NCI-H2196 (cell line): ENCODE data around the gene MAG.

Experiments used
- DNase-seq: peaks from one replicate; lab custom pipeline; 2025; ENCODE audit not compliant: unreplicated experiment; lab: John Stamatoyannopoulos, UW

MAG gene

GRCh38 chr19:35341565-35342225 is 49.7 kb downstream of the MAG start:
- DNase-seq, result no peak

DNA sequence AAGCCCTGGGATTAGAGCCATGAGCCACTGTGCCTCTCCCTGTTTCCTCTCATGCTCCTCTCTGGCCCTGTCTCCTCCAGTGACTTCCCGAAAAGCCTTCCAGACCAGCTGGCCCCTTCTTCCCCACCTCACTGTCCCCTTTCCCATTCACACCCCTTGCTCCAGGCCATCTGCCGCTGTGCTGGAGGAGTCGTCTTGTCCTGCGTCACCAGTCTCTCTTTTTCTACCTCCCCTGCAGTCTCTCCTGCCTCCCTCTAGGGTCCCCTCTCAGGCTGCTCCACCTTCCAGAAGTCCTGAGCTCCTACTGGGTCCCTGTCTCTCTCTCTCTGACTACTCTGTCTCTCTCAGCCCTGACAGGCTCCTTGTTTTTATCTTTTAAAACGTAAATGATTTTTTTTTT is 50.5 kb downstream of the MAG start:
- no peak for DNase-seq

- DNase-seq, result no peak
These were observed 52.6 kb downstream of the MAG start for GRCh38 chr19:35344511-35345031.

GRCh38 chr19:35345671-35346111 is 53.7 kb downstream of the MAG start:
- no peak for DNase-seq

DNA sequence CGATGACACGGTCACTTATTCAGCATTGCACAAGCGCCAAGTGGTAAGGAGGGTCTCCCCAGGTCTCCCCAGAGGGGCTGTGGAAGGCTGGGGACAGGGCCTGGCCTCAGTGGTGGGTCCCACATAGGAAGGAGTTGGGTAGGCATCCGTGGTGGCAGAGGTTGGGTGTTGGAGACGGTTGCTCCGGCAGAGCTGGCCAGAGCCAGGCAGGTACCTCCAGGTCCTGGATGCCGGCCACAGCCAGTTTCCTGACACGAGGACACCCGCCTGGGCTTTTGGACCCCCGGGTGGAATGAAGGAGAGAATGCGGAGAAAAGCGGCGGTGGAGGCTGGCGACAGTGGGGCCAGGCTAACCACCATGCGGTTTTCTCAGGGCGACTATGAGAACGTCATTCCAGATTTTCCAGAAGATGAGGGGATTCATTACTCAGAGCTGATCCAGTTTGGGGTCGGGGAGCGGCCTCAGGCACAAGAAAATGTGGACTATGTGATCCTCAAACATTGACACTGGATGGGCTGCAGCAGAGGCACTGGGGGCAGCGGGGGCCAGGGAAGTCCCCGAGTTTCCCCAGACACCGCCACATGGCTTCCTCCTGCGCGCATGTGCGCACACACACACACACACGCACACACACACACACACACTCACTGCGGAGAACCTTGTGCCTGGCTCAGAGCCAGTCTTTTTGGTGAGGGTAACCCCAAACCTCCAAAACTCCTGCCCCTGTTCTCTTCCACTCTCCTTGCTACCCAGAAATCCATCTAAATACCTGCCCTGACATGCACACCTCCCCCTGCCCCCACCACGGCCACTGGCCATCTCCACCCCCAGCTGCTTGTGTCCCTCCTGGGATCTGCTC is 54.5 kb downstream of the MAG start:
- DNase-seq, result no peak

DNA sequence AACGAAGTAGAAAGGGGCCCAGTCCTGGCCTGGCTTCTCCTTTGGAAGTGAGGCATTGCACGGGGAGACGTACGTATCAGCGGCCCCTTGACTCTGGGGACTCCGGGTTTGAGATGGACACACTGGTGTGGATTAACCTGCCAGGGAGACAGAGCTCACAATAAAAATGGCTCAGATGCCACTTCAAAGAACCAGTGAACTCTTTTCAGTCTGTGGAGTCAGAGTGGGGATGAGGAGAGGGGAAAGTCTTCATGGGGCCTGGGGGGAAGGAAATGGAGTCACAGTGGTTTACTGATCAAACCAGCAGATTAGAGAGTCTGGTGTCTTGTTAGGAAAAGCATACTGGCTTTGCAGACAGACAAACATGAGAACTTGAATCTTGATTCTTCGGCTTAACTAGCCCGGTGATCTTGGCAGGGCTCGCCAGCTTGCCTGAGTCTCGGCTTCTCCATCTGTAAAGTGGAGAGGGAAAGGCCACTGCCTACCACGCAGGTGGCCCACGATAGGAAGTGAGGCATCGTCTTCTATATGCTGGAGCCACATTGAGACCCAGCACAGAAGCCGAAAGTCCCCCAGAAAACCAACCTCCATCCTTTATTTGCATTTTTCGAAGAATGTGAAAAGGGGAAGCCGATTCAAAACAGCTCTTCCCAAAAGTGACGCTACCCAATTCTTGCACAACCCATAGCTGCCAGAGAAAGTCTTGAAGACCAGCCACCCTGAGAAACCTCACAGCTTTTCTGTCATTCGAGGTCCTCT is 55.4 kb downstream of the MAG start, which contains the start of gene FFAR1:
FFAR1 (plus strand) TSS at position 732 of the 759 bp plus-strand sequence. CDS start 3,650 bp downstream, outside the sequence.
- no peak for DNase-seq

GRCh38 chr19:35347930-35348298 is 56.0 kb downstream of the MAG start:
- DNase-seq, result no peak

DNA sequence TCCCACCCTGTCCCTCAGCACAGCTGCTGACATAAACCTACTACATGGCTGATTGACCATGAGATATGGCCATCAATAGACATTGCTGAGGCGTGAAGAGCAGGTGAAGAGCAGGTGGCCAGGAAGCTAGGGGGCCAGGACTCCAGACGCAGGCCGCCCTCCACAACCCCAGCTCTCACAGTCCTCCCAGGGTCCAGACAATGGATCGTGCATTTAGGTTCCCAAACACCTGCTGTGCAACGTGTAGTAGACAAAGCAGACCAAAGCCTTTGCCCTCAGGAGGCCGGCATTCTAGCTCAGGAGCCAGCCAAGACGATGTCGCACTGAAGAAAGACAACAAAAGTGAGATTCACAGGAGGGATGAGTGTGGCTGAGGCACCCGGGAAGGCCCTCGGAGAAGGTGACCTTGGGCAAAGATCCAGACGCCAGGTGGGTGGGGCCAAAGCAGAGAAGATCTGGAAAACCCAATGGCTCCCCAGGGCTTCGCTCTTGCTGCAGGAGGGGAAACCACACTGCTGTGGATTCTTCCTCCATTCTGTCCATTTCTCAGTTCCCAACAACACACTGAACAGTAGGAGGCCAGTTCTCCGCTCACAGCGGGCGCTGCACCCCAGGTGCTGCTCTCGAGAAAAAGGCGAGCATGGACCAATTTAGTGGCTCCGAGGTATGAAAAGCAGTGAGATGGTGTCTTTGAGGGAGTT is 57.1 kb downstream of the MAG start:
- no peak for DNase-seq

- DNase-seq, result no peak
These were observed 57.9 kb downstream of the MAG start for GRCh38 chr19:35349614-35350521.

- no peak for DNase-seq
These were observed 58.6 kb downstream of the MAG start for GRCh38 chr19:35350591-35350990.

DNA sequence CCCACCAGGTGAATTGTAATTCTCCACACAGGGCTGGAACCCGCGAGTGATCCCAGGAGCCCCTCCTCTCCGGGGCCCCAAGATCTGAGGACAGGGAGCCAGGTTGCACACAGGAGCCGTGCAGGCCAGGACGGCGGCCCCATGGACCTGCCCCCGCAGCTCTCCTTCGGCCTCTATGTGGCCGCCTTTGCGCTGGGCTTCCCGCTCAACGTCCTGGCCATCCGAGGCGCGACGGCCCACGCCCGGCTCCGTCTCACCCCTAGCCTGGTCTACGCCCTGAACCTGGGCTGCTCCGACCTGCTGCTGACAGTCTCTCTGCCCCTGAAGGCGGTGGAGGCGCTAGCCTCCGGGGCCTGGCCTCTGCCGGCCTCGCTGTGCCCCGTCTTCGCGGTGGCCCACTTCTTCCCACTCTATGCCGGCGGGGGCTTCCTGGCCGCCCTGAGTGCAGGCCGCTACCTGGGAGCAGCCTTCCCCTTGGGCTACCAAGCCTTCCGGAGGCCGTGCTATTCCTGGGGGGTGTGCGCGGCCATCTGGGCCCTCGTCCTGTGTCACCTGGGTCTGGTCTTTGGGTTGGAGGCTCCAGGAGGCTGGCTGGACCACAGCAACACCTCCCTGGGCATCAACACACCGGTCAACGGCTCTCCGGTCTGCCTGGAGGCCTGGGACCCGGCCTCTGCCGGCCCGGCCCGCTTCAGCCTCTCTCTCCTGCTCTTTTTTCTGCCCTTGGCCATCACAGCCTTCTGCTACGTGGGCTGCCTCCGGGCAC is 59.6 kb downstream of the MAG start:
- no peak for DNase-seq

GRCh38 chr19:35352177-35352447 is 60.2 kb downstream of the MAG start:
- DNase-seq, result no peak

- DNase-seq, result peak; percentile 83
These were observed 60.7 kb downstream of the MAG start for GRCh38 chr19:35352448-35353304.

DNA sequence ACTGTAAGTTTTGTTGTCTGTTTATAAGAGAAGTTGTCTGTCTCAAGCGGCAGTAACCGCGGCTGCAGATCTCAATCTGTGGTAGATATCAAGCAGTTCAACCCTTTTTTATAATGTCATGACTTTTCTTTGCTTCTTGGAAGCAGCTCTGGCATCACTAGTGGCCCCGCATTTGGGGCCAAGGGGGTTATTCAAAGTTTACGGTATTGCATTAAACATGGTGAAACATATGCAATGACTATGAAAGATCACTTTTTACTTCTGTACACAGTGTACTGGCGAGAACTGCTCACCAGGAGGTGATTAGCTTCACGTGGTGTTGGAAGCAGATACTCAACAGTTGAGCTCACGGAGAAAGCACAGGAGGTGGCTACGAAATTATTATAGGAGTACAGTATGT is 61.7 kb downstream of the MAG start:
- DNase-seq, result no peak

DNA sequence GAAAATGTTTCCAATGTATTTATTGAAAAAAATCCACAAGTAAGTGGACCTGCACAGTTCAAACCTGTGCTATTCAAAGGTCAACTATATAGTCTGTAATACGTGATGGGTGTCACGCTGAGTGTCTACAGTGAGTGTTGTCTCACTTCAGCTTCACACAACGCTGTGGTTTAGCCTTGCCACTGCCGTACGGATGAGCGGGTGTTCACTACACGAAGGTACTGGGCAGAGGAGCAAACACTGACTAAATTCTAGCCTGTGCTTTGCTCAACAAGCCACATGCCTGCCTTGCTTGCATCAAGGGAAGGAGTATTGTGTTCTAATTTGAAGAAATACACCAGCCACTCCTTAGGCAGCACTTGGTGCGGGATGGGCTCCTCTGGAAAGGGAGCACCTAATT is 62.9 kb downstream of the MAG start:
- DNase-seq, result no peak

DNA sequence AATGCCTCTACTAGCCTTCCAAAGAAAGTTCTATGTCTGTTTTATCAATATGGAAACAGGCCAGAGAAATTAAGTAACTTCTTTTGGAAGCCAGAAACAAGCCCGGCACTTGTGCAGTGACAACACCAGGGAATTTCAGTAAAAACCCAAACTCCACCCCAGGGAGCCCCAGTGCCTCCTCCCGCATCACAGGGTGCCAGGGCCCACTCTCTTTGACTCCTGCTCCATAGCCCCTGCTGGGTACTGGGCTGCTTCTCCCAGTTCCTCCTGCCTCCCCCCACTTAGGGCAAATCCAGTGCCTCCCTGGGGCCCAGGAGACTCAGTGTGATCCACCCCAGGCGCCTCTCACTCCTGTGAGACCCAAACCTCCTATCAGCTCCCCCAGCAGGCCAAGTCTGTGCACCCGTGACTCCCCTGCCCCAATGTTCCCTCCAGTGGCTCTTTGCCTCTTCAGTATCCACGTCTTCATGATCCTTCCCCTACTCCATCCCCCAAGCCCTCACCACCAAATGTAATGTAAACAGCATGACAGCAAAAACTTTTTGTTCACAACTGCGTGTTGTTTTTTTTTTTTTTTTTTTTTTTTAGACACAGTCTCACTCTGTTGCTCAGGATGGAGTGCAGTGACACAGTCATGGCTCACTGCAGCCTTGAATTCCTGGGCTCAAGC is 64.0 kb downstream of the MAG start:
- DNase-seq, result no peak

DNA sequence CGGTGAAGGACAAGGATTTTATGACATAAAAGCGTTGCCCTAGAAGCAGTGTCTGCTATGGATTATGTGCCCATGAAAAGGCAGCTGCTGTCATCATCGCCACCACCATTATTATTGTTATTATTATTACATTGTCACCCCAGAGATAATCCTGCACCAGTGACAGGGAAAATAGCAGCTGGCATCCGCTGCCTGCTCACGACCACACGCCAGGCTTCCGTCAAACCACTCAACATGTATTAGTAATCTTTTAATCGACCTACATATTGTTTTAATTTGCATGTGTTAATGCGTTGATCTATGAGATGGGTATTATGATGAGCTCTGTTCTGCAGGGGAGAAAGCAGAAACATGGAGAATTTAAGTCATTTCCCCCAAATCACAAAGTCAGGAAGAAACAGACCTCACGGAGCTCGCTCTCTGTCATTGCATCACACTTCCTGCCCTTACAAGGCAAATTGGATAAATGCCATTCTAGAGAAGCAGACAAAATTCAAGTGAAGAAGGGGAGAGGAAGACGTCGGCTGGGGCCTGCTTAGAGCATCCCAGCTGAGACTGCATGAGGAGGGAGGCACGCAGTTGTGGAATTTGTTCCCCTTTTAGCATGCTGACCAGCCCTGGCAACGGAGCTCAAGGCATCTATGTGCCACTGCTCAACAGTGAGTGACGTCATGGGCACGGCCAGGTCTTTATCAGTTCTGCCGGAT is 66.1 kb downstream of the MAG start, which contains the start of gene FFAR3:
FFAR3 (plus strand) TSS at position 594 of the 707 bp plus-strand sequence. CDS start 431 bp downstream, outside the sequence.
- no peak for DNase-seq
